HCT116 (cell line): ENCODE data around the gene DOCK1.

ENCODE experiments used
- CTCF ChIP-seq, 3 experiments: fragments of 200-600 bp in 1 of 3; sonication (generic) in 1 of 3; IDR thresholded peaks in 2 of 3; conservative IDR thresholded peaks in 1 of 3; 2 replicates each; pipeline ENCODE4 v1.5.1; 2012 to 2017; ENCODE audit warnings: low read depth in 2 of 3, low read length in 2 of 3, antibody characterized with exemption in 1 of 3, borderline replicate concordance in 1 of 3, control low read depth in 1 of 3, mild to moderate bottlenecking in 1 of 3, mixed read lengths in 1 of 3, mixed run types in 1 of 3, moderate library complexity in 1 of 3; ENCODE audit not compliant: insufficient read depth in 1 of 3
- ELF1 ChIP-seq: IDR thresholded peaks from 2 replicates; pipeline ENCODE4 v1.6.1; 2012; ENCODE audit warnings: low read depth, borderline replicate concordance
- EZH2 ChIP-seq: fragments of 200-600 bp; sonication (generic); IDR thresholded peaks from 2 replicates; pipeline ENCODE4 v1.6.1; 2017; ENCODE audit warnings: antibody characterized with exemption, mixed run types
- EZH2phosphoT487 ChIP-seq: fragments of 200-600 bp; IDR thresholded peaks from 2 replicates; pipeline ENCODE4 v1.6.1; 2018; ENCODE audit warnings: antibody characterized with exemption, borderline replicate concordance
- FOSL1 ChIP-seq: IDR thresholded peaks from 2 replicates; pipeline ENCODE4 v1.6.1; 2012; ENCODE audit warnings: low read depth
- MAX ChIP-seq: IDR thresholded peaks from 2 replicates; pipeline ENCODE4 v1.6.1; 2012
- POLR2AphosphoS5 ChIP-seq: IDR thresholded peaks from 2 replicates; pipeline ENCODE4 v1.6.1; 2011; ENCODE audit warnings: mild to moderate bottlenecking, low read depth, low read length, moderate library complexity
- ZBTB33 ChIP-seq: IDR thresholded peaks from 2 replicates; pipeline ENCODE4 v1.6.1; 2011; ENCODE audit warnings: mild to moderate bottlenecking, low read length, moderate library complexity; ENCODE audit not compliant: insufficient replicate concordance; ENCODE audit errors: extremely low read depth

GRCh38 chr10:126959906-126960685 lies 54.9 kb downstream of the DOCK1 start:
- TF ChIP-seq POLR2AphosphoS5 (no peak), CTCF (IDR thresholded peaks at IDR 0.05 in 2 of 3, conservative IDR thresholded peaks at IDR 0.05 in 1 of 3; ENCODE audit: borderline replicate concordance in 1 of 3, insufficient read depth in 1 of 3, low read depth in 2 of 3, low read length in 2 of 3) (no peak), EZH2 (no peak), ELF1 (no peak), MAX (no peak), FOSL1 (no peak), EZH2phosphoT487 (no peak), ZBTB33 (no peak)
